Liver (tissue), 9 donors: ENCODE results near the gene EIF4ENIF1. TPM values are rescaled to one million over a fixed set of nuclear protein-coding genes. Genes with fewer than 3 reads are reported as not detected.
A peak's percentile ranks its signal among the peaks of the same experiment; 100 is the strongest.

Experiments used
- DNase-seq: peaks from one replicate; pipeline ENCODE4 v3.0.0-alpha.2; 2017; ENCODE audit warnings: low spot score
- H3K27ac ChIP-seq, 2 donors: one replicate each; pipeline ENCODE4 v1.7.0; 2013; ENCODE audit warnings: inconsistent platforms in 2 of 2, low read length in 2 of 2, control low read depth in 1 of 2, low read depth in 1 of 2, mild to moderate bottlenecking in 1 of 2
- H3K27me3 ChIP-seq, 4 donors: one replicate each; pipeline versions ENCODE4 v1.6.1 to v1.7.0; 2013; ENCODE audit warnings: low read length in 3 of 4, inconsistent platforms in 1 of 4, mild to moderate bottlenecking in 1 of 4, moderate library complexity in 1 of 4; ENCODE audit not compliant: control insufficient read depth in 4 of 4, insufficient read depth in 4 of 4
- H3K36me3 ChIP-seq, 4 donors: one replicate each; pipeline versions ENCODE4 v1.6.1 to v1.7.0; 2013; ENCODE audit warnings: low read length in 3 of 4, mild to moderate bottlenecking in 3 of 4, low read depth in 1 of 4, moderate library complexity in 1 of 4; ENCODE audit not compliant: control insufficient read depth in 4 of 4, insufficient read depth in 3 of 4
- H3K4me1 ChIP-seq, 4 donors: one replicate each; pipeline versions ENCODE4 v1.6.1 to v1.7.0; 2013; ENCODE audit warnings: low read length in 3 of 4, mild to moderate bottlenecking in 3 of 4, moderate library complexity in 1 of 4; ENCODE audit not compliant: control insufficient read depth in 4 of 4, insufficient read depth in 4 of 4
- H3K4me3 ChIP-seq, 3 donors: one replicate each; pipeline versions ENCODE4 v1.6.1 to v1.7.0; 2013; ENCODE audit warnings: low read length in 3 of 3, control low read depth in 1 of 3, low read depth in 1 of 3, mild to moderate bottlenecking in 1 of 3
- H3K9ac ChIP-seq, 2 donors: one replicate each; pipeline ENCODE4 v1.7.0; 2013; ENCODE audit warnings: low read length in 2 of 2, mild to moderate bottlenecking in 2 of 2, moderate library complexity in 2 of 2, control low read depth in 1 of 2, low read depth in 1 of 2
- H3K9me3 ChIP-seq, 4 donors: one replicate each; pipeline versions ENCODE4 v1.6.1 to v1.7.0; 2013; ENCODE audit warnings: low read length in 3 of 4; ENCODE audit not compliant: control insufficient read depth in 4 of 4
- FOXA1 ChIP-seq: IDR thresholded peaks from 2 replicates; pipeline ENCODE4 v1.6.1; 2016; ENCODE audit warnings: antibody characterized with exemption
- FOXA2 ChIP-seq: IDR thresholded peaks from 2 replicates; pipeline ENCODE4 v1.6.1; 2016; ENCODE audit warnings: antibody characterized with exemption
- GABPA ChIP-seq, 2 donors: IDR thresholded peaks in 1 of 2; conservative IDR thresholded peaks in 1 of 2; 2 replicates each; pipeline ENCODE4 v1.6.1; 2016; ENCODE audit warnings: antibody characterized with exemption in 2 of 2, mild to moderate bottlenecking in 1 of 2, moderate library complexity in 1 of 2
- HNF4G ChIP-seq: IDR thresholded peaks from 2 replicates; pipeline ENCODE4 v1.6.1; 2016; ENCODE audit warnings: antibody characterized with exemption
- MAX ChIP-seq: IDR thresholded peaks from 2 replicates; pipeline ENCODE4 v1.6.1; 2016; ENCODE audit warnings: antibody characterized with exemption
- NR2F2 ChIP-seq: IDR thresholded peaks from 2 replicates; pipeline ENCODE4 v1.6.1; 2016; ENCODE audit warnings: antibody characterized with exemption
- RAD21 ChIP-seq, 2 donors: IDR thresholded peaks; 2 replicates each; pipeline ENCODE4 v1.6.1; 2016; ENCODE audit warnings: antibody characterized with exemption in 2 of 2, mild to moderate bottlenecking in 2 of 2
- RXRA ChIP-seq, 2 donors: IDR thresholded peaks; 2 replicates each; pipeline ENCODE4 v1.6.1; 2017 to 2018; ENCODE audit warnings: antibody characterized with exemption in 2 of 2, mild to moderate bottlenecking in 1 of 2
- TAF1 ChIP-seq: conservative IDR thresholded peaks from 2 replicates; pipeline ENCODE4 v1.6.1; 2016; ENCODE audit warnings: antibody characterized with exemption, mild to moderate bottlenecking
- YY1 ChIP-seq: IDR thresholded peaks from 2 replicates; pipeline ENCODE4 v1.6.1; 2016; ENCODE audit warnings: antibody characterized with exemption, mild to moderate bottlenecking
- ZBTB33 ChIP-seq: IDR thresholded peaks from 2 replicates; pipeline ENCODE4 v1.6.1; 2016; ENCODE audit warnings: antibody characterized with exemption
- WGBS: extraction: QIAGEN DNeasy Blood & Tissue Kit; methylation state at CpG from one replicate; pipeline ENCODE4 v1.1.7; 2013; 5-methylcytosine and 5-hydroxymethylcytosine counted together
- polyA plus RNA-seq, 2 donors: library from polyadenylated mRNA; stranded (reverse) in 1 of 2; unstranded in 1 of 2; fragments of 200-250 nt in 1 of 2; fragments of >200 nt in 1 of 2; fragmentation: Nextera tagmentation in 1 of 2; extraction: Ambion mirVana in 1 of 2; gene quantifications; one replicate each; pipeline versions ENCODE4 v1.2.1 to v1.2.3, GENCODE V29; 2013 to 2015
- total RNA-seq, 2 donors: library from RNA; depleted of rRNA; stranded (reverse); fragments of >200 nt; gene quantifications; one replicate each; pipeline ENCODE4 v1.2.3, GENCODE V29; 2014
- TF ChIP-seq, protein P1 (sequence below): IDR thresholded peaks from 2 replicates; pipeline ENCODE4 v1.6.1; 2016; ENCODE audit warnings: antibody characterized with exemption
- TF ChIP-seq, protein P2 (sequence below): fragments of 150-350 bp; IDR thresholded peaks from 2 replicates; pipeline ENCODE4 v1.5.1; 2017; ENCODE audit warnings: improper control_type of control experiment, low read depth, low read length; ENCODE audit not compliant: missing input control
- donor health status: healthy.
- donor health status: healthy.
- donor health status: healthy.
- donor health status: healthy.
- donor health status: healthy.

EIF4ENIF1 gene
- total and polyA plus RNA-seq, 4 donors: 4.6 to 7.1 (median 6.0) TPM

GRCh38 chr22:31491218-31491962, 1.7 kb upstream of the EIF4ENIF1 start (continued):
- TF ChIP-seq, protein P1, sequence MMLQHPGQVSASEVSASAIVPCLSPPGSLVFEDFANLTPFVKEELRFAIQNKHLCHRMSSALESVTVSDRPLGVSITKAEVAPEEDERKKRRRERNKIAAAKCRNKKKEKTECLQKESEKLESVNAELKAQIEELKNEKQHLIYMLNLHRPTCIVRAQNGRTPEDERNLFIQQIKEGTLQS: no peak
- no peak for TF ChIP-seq HNF4G

- peak overlapping the region; percentile 90 to 94 for H3K27ac ChIP-seq
- H3K36me3 ChIP-seq: peaks cover 0 to 4% (median 1%) of the 10 kb centered on the region in 4 donors
- no peak for TF ChIP-seq FOXA2
- TF ChIP-seq MAX: peak; percentile 9
- peak; percentile 37 for TF ChIP-seq YY1
- WGBS: under 1% methylated on average over 15 of the region's 15 CpGs
- no peaks in the 10 kb centered on the region for H3K9me3 ChIP-seq
- H3K4me1 ChIP-seq: peaks cover 7 to 25% (median 19%) of the 10 kb centered on the region in 4 donors
- H3K9ac ChIP-seq: peak overlapping the region; percentile 56 to 91
- peak; percentile 53 for DNase-seq
- no peaks in the 10 kb centered on the region for H3K27me3 ChIP-seq
- peak overlapping the region; percentile 65 to 96 (median 95) for H3K4me3 ChIP-seq
Observed at GRCh38 chr22:31490496-31490925, 869 bp upstream of the EIF4ENIF1 start.

DNA sequence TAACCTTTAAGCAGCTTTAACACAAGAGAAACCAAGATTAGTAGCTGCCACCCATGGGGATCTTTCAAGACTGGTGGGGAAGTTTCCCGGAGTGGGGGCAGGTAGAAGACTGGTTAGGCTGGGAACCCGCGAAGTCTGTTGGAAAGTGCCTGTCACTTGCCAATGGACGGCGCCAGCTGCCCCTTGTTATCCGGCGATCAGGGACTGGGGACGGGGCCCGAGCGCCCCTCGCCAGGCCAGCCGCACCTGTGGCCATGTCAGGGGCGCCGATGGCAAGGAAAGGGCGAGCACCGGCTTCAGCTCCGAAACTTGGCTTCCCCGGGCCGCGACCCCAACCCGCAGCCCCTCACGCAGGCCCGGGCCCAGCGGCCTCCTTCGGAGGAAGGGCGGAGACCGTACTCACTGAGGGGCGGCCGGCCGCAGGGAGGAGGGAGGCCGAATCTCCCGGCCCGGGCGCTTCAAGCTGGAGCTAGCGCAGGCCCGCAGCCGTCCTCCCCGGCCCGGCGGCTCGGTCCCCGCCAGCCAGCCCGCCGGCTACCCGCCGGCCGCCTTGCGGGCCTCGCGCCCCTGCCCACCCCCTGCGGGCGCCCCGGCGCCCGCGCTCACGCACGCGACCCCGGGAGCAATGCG, 539 bp downstream of the EIF4ENIF1 start:
- Histone ChIP-seq H3K4me3 (peak overlapping the region; percentile 75 to 96 (median 95)), H3K9ac (peak overlapping the region; percentile 69 to 70), H3K27ac (peak overlapping the region; percentile 42 to 90), H3K36me3 (peaks cover 0 to 8% (median 7%) of the 10 kb centered on the region in 4 donors), H3K9me3 (no peaks in the 10 kb centered on the region), H3K4me1 (peaks cover 7 to 24% (median 19%) of the 10 kb centered on the region in 4 donors), H3K27me3 (no peaks in the 10 kb centered on the region)
- peak; percentile 47 for DNase-seq
- TF ChIP-seq, protein P1: no peak
- TF ChIP-seq ZBTB33: no peak
- TF ChIP-seq, protein P2, sequence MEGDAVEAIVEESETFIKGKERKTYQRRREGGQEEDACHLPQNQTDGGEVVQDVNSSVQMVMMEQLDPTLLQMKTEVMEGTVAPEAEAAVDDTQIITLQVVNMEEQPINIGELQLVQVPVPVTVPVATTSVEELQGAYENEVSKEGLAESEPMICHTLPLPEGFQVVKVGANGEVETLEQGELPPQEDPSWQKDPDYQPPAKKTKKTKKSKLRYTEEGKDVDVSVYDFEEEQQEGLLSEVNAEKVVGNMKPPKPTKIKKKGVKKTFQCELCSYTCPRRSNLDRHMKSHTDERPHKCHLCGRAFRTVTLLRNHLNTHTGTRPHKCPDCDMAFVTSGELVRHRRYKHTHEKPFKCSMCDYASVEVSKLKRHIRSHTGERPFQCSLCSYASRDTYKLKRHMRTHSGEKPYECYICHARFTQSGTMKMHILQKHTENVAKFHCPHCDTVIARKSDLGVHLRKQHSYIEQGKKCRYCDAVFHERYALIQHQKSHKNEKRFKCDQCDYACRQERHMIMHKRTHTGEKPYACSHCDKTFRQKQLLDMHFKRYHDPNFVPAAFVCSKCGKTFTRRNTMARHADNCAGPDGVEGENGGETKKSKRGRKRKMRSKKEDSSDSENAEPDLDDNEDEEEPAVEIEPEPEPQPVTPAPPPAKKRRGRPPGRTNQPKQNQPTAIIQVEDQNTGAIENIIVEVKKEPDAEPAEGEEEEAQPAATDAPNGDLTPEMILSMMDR: no peak
- no peak for TF ChIP-seq NR2F2
- no peak for TF ChIP-seq FOXA1
- no peak for TF ChIP-seq MAX
- TF ChIP-seq FOXA2: no peak
- TF ChIP-seq TAF1: no peak
- no peak for TF ChIP-seq RAD21 (IDR thresholded peaks at IDR 0.05)
- no peak for TF ChIP-seq YY1
- no peak for TF ChIP-seq GABPA (IDR thresholded peaks at IDR 0.05 in 1 of 2, conservative IDR thresholded peaks at IDR 0.05 in 1 of 2)
- TF ChIP-seq RXRA (IDR thresholded peaks at IDR 0.05): no peak
- under 1% methylated on average over 61 of the region's 61 CpGs for WGBS
